ENCODE data around the gene PLEKHJ1.
"Not testable (repeated sequence)": the region's sequence is repeated elsewhere in the genome, so short reads cannot be mapped to it uniquely, and the experiment has no call there.

Gene PLEKHJ1

DNA sequence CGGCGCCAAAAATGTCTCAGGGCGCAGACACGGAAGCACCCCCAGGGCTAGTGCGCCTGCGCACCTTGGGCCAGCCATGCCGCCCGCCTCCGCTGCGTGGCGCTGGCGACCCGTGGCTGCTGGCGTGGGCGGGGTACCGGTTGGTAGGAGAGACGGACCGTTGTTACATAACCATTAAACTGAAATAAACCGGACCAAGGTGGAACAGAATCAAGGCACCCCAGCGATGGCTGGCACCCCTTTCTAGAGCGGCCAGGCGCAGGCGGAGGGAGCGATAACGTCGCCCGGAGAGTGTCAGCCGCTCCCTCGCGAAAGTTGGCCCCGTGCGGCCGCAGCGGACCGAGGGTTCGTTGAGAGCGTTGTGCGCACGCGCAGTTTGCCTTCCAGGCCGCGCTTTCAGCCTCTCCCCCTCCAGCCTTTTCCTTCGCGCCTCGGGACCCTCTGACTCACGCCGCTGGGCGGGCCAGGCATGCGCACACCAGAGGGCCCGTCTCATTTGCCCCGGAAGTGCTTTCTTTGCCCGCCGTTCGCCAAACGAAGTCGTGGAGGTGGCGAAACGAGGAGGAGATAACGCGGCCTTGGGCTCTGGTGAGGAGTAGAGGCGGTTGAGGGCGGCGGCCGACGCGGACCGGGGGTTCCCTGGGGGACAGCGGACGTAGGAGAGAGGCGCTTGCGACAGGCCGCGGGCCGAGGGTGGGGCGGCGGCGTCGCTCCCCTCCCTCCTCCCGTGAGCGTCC, at the start of gene PLEKHJ1, which contains the start of gene SF3A2:
Gene PLEKHJ1, minus strand, starts transcription at position 16 of the 737 bp plus-strand sequence. CDS start 81 bp downstream, outside the sequence.
Gene SF3A2, plus strand, starts transcription at position 511 of the 737 bp plus-strand sequence. CDS start 6,595 bp downstream, outside the sequence.
- DNase-seq (ENCODE audit: low read depth in 3 of 3) = peak; percentile 94 to 98 (median 97)

DNA sequence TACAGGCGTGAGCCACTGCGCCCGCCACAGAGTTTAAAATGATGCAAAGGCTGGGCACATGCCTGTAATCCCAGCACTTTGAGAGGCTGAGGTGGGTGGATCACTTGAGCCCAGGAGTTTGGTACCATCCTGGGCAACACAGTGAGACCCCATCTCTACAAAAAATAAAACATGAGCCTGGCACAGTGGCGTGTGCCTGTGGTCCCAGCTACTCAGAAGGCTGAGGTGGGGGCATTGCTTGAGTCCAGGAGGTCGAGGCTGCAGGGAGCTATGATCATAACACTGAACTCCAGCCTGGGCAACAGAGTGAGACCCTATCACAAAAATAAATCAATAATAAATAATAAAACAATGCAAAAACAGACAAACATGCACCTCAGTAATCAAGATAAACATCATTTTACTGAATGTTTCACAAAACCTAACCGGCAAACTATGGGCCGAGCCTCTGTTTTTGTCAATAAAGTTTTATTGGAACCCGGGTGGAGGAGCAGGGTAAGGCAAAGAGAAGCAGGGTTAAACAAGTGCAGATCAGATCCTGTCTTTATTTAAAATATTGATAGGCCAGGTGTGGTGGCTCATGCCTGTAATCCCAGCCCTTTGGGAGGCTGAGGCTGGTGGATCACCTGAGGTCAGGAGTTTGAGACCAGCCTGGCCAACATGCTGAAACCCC, 47.8 kb upstream of the PLEKHJ1 start:
- no peak for DNase-seq (ENCODE audit: low read depth in 3 of 3)

- no peak for DNase-seq (ENCODE audit: low read depth in 3 of 3)
Measured at GRCh38 chr19:2282862-2283237, 46.7 kb upstream of the PLEKHJ1 start.

DNA sequence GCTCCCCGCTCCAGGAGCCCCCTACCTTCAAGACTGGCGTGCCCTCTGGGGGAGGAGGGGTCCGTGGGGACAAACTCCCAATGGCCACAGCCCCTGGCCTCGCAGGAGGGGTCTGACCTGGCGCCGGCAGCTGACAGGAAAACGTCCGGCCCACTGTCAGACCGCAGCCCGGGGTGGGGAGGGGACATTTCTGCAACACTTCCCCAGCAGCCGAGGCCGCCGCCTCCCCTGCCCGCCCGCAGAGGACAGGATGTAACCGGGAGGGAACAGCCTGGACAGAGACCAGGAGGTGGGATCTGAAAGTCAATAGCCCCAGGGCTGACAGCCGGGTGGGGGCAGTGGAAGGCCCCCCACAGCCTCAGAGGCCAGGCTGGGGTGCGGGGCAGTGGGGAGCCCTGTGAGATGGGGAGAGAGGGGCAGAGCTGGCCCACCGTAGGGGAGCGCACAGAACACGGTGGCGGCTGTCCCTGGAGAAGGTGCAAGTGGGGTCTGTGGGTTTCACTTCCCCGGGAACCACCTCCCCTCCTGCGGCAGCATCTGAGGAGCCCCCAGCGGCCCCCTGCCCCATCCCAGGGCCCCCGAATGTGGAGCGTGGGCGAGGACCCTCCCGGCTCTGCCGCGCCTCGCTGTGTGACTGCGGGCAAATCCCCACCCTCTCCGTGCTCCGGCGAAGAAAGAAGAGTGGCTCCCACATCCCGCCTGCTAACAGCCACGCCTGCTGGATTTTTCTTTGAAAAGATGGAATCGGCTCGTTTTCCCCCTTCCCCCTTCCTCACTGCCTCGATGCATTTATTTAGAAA, 46.1 kb upstream of the PLEKHJ1 start, which contains the start of gene PEAK3:
Gene PEAK3, minus strand, starts transcription at position 114 of the 800 bp plus-strand sequence. CDS start 1,244 bp downstream, outside the sequence.
- no peak for DNase-seq (ENCODE audit: low read depth in 3 of 3)

GRCh38 chr19:2281265-2282061, 45.3 kb upstream of the PLEKHJ1 start:
- not testable (repeated sequence) for DNase-seq (ENCODE audit: low read depth in 3 of 3)

GRCh38 chr19:2280633-2281264, 44.6 kb upstream of the PLEKHJ1 start:
- no peak for DNase-seq (ENCODE audit: low read depth in 3 of 3)

DNA sequence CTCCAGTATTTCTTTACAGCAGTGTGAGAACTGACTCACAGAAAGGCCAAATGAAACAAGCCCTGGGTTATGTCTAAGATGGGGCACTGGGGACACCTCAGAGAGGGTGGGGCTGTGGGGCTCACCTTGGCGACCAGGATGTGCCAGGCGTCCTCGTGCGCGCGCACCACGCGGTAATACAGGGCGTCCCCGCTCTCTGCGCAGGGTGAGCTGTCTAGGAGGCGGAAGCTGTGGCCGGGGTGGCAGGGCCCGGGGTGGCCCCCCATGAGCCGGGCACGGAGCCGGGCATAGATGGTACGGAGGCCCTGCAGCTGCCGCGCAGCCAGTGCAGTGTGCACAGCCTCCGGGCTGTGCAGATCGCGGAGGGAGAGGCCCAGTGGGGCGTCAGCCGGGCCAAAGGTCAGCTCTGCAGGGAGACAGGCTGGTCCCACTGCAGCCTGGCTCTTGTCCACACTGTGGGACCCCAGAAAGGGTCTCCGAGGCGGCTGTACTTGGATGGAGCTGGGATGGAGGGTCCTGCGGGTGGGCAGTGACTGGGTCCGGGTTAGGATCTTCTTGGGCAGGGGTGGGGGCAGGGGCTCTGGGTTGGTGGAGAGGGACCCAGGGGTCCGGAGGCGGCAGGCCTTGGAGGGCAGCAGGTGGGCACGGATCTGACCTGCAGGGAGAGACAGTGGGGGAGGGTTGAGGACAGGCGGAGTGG, 42.5 kb upstream of the PLEKHJ1 start:
- DNase-seq (ENCODE audit: low read depth in 3 of 3) = no peak

GRCh38 chr19:2277138-2277537, 41.0 kb upstream of the PLEKHJ1 start:
- no peak for DNase-seq (ENCODE audit: low read depth in 3 of 3)

- DNase-seq (ENCODE audit: low read depth in 3 of 3) = no peak
Measured at GRCh38 chr19:2276429-2276986, 40.4 kb upstream of the PLEKHJ1 start.

DNA sequence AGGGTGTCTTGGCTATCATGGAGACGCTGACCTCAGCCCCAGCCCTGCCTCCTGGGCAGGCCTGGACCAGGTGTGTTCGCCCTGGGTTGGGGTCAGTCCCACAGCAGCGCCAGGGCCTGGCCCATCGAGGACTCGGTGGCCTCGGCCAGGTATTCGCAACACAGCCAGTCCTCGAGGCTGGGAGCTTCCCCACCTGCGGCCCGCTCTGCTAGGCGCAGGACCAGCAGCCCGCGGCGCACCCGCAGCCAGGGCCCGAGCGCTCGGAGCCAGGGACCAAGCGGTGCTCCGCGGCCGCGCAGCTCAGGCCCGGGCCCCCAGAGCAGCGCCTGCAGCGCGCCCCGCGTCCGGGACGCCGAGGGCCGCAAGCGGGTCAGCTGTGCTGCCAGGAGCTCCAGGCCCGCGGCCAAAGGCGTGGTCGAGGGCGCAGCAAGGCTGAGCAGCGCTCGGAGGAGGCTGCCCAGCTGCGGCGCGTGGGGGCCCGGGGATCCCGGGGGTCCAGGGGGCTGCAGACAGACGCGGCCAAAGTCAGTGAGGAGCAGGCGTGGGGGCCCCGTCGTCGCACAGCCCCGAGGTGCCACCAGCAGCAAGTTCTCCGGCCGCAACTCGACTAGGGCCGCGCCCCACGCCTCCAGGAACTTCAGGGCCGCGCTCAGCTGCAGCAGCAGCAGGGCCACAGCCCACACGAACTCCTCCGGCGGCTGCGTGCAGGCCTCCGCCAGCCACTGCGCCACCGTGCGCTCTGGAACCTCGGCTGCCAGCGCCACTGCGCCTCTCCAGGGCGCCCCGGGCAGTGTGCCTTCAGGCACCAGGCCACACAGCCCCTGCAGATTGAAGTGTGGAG, 39.7 kb upstream of the PLEKHJ1 start:
- no peak for DNase-seq (ENCODE audit: low read depth in 3 of 3)

GRCh38 chr19:2274931-2275535, 38.9 kb upstream of the PLEKHJ1 start:
- DNase-seq (ENCODE audit: low read depth in 3 of 3) = no peak

- DNase-seq (ENCODE audit: low read depth in 3 of 3) = no peak
Measured at GRCh38 chr19:2274185-2274711, 38.1 kb upstream of the PLEKHJ1 start.

DNA sequence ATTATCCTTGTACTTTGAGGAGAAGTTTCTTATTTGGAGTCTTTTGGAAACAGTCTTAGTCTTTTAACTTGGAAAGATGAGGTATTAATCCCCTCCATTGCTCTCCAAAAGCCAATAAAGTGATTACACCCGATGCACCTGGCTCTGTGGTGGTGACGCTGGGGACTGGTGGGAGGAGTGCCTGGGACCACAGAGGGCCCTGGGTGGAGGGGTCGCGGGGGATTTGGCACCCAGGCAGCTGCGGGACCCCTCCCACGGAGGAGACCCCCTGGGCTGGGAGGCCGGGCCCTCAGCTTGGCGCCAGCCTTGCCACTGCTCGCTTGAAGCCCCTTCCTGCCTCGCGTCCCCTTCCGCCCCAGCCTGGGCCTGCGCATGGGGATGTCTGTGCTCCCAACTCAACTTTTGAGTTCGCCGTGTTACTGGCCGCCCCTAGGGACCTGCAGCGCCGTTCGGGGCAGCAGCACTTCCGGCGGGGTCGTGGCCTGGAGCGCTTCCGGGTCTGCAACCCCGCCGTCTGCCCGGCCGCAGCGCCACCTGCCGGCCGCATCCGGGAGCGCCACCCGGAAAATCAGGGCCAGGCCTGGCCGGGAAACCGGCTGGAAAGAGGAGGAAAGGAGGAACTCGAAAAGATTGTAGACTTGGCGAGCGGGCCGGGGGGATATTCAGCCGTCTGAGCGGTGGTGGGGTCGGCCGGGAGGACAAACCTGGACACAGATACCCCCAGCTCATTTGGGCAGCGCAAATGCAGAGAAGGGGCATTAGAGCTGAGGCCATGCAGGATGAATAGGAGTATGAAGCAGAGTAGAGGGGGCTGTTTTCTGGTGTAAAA, 37.4 kb upstream of the PLEKHJ1 start:
- DNase-seq (ENCODE audit: low read depth in 3 of 3) = peak; percentile 67 to 77 (median 70)

- DNase-seq (ENCODE audit: low read depth in 3 of 3) = no peak
Measured at GRCh38 chr19:2271234-2272103, 35.3 kb upstream of the PLEKHJ1 start.

DNA sequence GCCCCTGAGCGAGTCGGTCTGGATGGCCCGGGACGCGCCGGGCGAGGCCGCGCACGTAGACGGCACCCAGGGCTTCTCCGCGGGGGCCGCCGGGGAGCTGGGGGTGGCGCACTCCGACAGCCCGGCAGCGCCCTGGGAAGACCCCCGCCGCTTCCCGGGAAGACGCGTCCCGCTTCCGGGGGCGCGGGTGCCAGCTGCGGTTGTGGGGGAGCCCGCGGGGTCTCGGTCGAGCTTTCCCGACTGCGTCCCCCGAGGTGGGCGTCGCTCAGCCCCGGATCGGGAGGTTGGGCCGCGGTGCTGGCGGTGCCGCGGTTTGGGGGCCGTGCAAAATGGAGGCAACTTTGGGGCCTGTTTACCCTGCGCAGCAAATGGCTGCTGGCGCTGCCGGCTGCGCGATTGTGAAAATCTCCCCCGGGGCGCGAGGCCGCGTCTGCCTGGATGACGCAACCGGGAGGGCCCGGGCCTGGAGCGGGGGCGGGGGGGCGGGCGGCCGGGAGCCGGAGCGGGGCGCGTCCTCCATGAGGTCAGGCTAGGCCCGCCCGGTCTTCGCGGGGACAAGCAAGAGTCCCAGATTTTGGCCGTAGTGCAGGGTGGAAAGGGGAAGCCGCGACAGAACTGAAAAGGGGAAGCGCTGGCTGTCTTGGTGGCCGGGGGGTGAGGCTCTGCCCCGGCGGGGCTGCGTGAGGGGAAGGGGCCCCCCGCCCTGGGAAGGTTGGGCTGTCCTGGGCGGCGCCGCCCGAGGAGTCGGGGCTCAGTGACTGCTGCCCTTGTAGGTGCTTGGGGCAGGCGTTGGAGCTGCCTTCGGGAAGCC, 34.5 kb upstream of the PLEKHJ1 start:
- peak in 2 of 3 donors; percentile 55 to 71 for DNase-seq (ENCODE audit: low read depth in 3 of 3)

DNA sequence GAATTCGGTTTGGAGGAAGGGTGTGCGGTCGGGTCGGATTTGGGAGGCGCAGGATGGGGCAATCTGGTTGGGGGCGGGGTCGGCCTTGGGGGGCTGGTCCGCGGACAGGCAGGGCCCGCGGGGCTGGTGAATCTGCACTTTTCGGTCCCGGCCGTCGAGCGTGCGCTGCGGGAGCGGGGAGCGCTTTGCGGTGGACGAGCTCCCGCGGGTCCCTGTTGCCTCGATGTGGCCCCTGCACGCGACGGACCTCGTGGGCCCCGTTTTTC, 34.0 kb upstream of the PLEKHJ1 start:
- DNase-seq (ENCODE audit: low read depth in 3 of 3) = no peak
